GM21390 (cell line): ENCODE data around the gene KCNMA1.

Experiments used
- ATAC-seq: cut with Tn5 transposase; IDR thresholded peaks from one replicate; pipeline ENCODE4 v1.9.1; 2021; ENCODE audit not compliant: unreplicated experiment

The KCNMA1 gene

DNA sequence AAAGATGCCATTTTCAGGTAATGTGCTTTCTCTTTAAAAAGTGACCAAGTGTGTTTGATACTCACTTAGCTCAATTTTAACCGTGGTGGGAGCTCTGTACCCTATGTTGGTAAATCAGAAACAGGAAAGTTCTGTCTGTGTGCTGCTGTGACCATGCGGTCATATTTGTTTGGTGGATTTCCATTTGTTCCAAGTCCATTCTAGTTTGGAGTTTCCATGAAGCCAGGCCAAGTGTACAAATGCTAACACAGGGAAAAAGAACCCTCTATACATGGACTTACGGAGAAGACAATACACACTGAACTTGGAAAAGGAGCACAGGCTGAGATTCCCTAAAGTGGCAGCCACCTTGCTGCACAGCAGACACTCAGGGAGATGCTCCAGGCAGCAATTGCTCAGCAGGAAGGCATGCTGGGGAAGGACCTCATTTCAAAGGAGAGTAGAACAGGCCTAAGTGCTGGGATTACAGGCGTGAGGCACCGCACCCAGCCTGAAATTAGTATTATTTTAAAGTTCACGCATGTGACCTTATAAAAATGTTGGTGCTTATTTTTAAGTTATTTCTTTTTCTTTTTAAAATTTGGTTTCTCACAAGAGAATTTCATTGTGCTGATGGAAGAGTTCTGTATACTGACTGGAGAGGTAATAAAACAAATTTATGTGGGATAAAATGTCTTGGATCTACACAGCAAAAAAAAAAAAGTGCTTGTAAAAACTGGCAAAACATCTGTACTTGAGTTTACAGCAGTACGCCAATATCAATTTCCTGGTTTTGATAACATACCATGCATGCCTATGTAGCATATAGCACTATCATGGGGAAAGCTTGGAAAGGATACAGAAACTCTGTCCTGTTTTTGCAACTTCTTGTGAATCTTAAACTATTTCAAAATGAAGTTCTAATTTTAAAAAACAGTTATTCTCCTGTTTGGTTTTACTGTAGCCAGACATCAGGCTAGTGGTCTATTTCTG lies 436.2 kb downstream of the KCNMA1 start:
- ATAC-seq, result no peak

DNA sequence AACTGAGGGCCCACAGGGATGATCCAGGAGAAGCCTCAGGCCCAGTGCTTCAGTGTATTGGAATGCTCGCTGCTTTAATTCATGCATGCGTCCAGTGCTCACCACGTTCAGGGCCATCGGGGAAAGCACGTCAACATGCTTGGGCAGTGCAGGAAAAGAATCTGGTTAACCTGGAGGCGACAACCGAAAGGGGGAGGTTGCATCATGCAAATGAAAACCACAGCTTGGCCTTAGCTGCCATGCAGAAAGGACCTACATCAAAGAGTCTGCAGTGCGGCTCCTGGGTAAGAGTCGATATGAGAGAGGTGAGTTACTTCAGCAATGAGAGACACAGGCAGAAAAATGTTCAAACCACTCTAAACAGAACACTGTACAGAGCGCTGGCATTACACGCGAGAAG lies 440.1 kb downstream of the KCNMA1 start:
- no peak for ATAC-seq

DNA sequence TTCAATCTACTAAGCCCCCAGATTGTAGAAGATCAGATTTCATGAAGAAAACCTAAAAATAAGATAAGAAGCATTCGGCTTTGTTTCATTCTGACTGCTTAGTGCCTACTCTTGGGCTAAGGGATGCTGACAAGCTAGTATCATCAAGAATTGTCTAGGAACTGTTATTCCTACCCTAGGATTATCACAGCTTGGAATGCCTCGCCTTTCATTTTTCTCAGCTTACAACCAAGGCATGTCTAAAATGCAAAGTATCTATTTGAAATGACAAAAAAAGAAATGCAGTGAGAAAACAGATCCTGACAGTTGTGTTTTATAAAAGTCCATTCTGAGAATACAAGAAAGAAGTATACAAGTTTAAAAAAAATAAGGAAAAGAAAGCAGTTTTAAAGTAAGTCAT lies 441.0 kb downstream of the KCNMA1 start:
- ATAC-seq, result no peak

DNA sequence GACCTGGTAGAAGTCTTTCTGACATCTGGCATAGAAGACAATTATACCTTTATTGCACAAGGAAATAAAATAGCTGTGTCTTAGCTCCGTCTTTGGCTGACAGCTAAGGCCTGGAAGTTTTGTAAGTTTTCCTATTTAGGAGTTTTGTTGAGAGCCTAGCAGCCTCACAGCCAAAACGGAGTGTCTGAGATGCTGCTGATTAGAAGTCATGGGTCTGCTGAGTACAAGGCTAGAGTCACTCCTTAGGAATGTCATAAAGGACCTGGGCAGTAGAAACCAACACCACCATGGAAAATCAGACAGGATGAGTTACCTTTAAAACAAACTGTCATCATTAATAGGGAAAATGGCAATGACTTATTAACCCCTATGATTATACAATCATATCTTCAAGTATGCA lies 442.5 kb downstream of the KCNMA1 start:
- ATAC-seq, result no peak

DNA sequence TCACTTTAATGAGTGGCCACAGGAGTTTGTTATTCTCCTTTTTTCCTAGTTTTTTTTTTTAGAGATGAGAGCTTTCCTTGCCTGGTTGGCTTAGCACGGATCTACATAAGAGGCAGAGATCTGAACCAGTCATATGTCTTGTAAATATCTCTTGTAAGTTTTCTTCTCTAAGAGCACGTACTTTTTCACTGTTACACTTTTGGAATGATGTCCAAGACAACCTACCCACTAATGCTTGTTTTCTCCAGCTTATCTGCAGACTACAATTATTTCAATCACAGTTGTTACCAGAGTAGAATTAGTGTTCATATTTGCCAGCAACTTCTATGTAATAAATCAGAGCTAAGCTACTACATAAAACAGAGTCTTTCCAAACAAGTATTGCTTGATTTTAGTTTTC lies 444.6 kb downstream of the KCNMA1 start:
- no peak for ATAC-seq

DNA sequence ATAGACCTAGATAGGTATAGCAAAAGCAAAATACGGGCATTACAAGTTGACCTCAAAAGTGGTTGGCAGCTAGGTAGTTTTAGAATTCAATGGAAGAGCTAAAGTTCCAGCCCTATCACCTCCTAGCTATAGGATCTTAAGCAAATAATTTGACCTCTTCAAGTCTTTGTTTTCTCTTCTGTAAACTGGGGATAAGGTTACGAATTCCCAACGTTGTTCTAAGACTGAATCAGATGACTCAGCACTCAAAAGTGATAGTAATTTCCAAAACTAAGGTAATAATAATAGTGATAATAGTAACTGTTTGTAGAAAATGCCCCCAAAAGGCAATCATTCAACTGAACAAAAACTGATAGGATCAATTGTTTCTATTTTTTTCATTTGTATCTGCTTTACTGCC lies 445.2 kb downstream of the KCNMA1 start:
- ATAC-seq, result no peak

DNA sequence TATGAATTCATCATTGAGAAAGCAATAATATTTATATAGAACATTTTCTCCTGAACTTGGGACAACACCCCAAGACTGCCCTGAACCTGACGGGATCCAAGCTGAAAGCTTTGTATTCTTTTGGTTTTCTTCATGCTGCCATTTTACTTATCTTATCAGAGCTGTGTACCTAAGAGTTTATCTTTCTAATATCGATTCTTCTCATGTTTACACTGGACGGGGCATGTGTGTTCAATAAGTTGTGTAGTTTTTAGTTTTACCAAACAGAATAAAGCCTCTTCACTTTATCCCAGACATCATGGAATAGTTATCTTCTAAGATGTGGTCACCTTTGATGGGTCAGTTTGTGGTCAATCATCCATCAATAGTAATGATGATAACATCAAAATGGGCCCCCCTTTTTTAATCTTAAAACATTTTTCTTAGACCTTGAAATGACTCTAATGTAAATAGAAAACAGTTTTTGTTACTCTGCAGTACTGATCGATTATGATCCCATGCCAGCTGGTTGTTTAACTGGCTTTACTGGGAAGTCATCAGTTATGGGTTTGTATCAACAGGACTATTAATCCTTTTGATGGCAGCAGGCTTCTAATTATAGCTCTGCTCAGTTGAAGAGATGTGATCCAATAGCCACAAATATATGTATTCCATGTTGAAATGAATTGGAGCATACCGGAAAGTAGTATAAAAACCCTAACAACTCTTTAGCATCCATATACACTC lies 446.1 kb downstream of the KCNMA1 start:
- no peak for ATAC-seq

DNA sequence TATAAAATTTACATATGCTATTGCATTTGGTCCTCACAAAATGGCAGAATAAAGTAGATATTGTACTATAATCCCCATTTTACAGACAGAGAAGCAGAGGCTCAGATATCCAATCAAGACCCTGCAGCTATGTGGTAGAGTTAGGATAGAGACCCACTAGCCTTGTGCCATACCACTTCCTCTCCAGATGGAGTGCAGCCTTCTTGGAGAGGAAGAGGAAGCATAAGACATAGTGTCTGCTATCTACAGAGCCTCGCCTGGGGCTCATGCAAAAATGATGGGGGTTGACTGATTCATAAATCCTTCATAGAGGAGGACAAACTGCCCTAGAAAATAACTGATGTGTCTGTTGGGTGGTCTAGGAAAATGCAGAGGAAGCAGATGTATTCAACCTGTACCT lies 447.3 kb downstream of the KCNMA1 start:
- ATAC-seq, result no peak

DNA sequence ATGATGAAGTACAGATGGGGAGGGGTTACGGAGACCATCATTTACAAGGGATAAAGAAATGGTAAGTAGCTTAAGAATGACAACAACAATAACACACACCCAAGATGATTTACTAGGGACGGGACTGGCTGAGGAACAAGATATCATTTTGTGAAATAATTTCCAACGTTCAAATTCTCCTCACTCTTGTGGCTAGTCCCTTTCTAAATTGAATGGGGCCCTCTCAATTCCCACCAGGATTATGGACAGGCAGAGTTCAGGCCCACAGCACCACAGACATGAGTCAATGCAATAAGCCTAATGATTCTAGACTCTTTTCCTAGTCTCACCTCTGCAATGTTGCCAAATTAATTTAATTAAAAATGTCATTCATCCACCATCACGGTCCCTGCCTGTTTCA lies 448.1 kb downstream of the KCNMA1 start:
- ATAC-seq, result no peak

DNA sequence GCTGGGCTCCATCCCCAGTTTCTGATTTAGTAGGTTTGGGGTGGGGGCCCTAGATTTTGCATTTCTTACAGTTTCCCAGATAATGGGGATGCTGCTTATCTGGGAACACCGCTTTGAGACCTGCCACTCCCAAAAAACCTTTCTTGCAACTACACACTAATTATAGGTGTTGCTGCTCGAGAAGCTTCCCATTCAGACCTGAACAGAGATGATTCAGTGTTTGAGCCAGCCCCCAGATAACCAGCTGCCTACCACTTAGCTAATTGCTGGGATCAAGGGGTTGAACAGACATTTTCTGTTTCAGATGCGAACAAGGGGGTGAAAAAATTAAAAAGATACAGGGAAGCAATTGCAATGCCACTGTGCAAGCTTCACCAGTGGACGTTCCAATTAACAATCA lies 448.5 kb downstream of the KCNMA1 start:
- ATAC-seq, result no peak

DNA sequence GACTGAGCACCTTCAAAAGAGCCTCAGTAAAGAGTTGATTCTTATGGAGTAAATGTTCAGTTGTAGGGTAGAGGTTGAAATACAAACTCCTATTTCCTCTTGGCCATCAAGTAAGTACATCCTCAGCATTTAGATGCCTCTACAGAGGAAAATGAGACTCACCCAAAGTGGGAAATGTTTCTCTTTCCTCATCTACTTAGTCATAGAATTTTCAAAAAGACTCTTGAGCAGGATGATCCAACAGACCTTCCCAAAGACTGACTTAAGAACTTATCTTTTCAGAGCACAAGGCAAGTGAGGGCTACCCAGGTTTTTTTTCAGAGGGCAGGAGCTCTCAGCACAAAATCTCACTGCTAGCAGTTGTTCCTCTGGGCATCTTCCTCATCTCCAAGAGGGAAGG lies 449.1 kb downstream of the KCNMA1 start:
- ATAC-seq, result no peak

DNA sequence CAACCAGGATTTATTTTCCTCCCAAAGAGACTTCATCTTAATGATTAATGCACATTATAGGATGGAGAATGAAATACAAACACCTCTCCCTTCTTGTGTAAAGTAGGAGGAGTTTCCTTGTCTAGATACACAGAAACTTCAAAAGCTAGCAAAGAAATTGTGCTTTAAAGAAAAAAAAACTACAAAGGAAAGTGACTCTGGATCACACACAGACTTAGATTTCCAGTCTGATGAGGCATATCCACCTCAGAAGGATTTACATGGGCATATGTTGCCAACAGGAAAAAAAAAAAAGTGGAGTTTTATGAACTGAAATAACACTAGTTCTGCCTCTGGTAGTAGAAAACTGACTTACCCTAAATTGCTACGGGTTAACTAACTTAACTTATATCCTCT lies 449.6 kb downstream of the KCNMA1 start:
- ATAC-seq, result no peak

DNA sequence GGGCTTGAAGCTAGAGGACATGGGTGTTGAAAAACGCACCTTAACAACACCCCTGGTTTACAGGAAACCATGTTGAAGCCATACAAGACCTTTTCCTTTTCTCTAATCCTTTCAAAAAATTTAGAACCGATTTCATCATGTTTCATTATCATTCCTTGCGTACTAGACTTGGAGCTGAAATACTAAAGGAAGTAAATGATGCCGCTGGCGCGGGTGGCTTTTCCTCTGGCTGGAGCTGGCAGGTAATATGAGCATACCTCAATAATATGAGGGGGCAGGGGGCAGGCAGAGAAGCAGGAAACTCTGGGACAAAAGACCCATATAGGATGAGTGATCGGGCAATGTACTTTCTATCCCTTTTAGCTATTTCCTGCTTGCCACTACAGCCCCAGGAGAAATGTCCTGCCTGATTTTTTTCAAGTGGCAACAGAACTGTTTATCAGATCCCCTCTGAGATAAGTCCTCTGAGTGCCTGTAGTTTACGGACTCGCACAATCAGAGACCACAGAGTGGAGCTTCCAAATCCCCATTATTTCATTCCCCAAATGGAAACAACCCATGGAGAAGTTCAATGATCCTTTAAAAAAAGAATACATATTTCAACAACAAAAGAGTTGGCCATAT lies 450.1 kb downstream of the KCNMA1 start:
- ATAC-seq, result no peak

DNA sequence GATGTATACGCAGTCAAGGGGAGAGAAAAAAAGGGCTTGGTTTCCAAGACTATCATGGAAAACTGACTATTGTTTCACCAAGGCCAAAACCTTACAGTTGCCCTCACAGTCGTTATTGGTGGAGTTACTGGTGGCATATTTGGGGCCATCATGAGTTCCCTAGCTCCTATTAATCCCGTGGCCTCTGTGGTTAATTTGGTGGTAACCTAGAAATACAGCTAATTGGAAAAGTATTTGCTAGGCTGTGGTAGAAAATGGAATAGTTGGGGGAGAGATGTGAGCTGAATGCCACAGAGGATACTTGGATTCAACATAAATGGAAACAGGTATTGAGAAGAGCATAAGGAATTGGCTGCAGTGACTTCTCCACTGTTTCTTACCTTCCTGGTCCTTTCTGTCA lies 450.7 kb downstream of the KCNMA1 start:
- no peak for ATAC-seq

DNA sequence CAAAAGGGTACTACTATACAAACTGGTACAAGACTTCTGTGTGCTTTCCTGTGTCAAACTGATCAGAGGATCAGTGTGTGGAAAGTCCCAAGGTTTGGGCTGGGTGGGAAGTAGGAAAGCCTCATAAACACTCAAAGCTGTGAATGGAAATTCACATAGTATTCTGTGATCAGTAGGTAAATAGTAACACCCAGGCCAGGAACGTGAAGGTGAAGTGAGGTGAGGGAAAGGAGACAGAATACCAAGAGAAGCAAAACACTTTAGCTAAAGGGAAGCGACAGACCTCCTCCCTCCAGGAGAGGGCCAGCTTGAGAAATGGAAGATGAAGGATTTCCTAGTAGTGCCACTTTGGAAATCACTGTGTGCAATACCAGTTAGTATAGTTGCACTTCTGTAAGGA lies 451.9 kb downstream of the KCNMA1 start:
- no peak for ATAC-seq

DNA sequence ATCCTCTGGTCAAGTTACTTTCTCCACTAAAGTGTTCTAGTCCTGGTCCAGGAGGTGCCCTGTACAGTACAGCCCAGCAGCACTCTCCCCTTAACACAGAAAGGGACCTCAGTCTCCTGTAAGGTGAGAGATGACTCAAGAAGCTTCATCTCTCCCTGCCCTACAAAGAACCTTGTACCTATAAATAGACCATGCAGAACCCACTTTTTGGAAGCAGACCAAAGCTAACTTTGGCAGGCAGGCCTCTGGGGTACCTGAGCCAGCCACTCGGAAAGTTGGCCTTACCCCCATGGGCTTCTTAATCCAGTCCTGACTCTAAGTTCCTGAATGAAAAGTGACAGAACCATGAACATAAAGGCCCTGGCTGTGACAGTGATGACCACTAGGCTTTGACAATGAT lies 454.8 kb downstream of the KCNMA1 start:
- ATAC-seq, result no peak

DNA sequence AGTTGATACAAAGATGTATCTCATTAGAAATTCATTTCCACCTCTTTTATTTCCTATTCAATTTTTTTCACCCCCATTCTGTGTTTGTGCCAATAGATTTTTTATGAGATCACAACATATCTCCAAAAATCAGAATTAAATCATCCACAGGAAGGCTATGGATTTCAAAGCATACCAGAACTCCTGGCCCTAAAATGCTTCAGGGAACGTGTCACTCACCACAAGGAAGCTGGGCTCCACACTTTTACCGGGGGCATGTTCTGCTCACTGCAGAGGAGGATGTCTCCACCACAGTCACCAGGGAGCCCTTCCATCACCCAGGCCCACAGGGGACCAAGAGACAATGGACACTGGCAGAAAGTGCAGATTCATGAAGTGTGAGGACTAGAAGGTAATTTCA lies 456.8 kb downstream of the KCNMA1 start:
- no peak for ATAC-seq

DNA sequence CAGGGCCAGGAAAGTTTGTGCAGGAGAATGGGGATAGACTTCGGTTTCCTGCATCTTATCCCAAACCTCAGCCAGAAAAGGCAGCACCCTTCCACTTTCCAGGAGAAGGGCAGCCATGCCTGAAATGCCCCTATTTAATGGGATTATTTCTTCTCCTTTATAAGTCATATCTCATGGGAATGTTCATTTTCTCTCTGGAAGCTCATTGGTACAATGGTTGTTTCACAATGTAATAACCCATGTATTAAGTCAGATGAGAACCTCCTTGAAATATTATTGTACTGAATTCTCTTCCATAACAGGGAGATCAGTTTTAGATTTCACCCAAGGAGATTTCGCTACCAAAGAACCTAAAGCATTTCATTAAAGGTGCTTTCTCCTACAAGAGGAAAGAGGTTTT lies 457.5 kb downstream of the KCNMA1 start:
- no peak for ATAC-seq

DNA sequence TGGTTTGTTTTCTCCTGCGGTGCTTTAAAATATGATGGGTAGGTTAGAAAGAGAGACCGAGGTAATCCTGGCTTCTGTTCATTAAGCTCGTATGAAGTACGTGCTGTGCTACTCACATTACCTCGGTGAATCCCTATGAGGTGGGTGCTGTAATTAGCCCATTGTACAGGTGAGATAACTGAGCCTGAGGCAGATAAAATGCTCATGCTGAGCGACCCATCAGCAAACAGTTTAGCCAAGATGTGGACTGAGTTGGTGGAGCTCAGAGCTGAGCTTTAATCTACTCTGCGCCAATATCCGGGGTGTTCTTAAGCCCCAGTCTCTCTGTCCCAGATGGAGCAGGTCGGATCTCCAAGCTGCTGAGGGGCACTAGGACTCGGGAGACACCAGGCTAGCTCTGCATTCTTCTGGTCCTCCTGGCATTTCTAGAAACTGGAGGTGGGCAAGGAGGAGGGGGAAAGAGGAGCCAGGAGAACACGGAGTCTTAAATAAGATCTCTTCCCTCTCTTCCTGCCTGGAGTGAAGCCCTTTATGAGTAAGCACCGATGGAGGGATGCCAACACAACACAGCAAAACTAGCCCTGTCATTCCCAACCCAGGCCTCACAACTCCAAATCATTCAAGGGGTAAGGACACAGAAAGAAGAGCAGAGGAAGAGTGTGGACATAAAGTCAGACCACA lies 458.5 kb downstream of the KCNMA1 start:
- ATAC-seq, result no peak

DNA sequence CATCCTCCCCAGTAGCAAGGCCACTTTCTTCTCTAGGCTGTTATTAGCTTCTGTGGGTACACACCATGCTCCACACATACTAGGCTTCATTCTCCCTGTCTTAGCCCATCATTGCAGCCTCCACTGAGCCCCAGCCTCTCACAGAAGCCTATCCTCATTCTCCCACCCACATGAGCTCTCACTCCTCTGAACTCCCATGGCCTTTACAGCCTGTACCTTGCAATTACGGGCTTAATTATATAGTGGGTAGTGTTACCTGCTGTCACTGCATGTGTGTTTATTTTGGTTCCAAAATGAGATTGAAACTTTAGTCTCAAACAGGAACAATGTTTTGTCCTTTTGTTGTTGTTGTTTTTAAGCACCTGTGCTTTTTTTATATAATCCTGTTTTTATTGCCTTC lies 460.0 kb downstream of the KCNMA1 start:
- no peak for ATAC-seq

DNA sequence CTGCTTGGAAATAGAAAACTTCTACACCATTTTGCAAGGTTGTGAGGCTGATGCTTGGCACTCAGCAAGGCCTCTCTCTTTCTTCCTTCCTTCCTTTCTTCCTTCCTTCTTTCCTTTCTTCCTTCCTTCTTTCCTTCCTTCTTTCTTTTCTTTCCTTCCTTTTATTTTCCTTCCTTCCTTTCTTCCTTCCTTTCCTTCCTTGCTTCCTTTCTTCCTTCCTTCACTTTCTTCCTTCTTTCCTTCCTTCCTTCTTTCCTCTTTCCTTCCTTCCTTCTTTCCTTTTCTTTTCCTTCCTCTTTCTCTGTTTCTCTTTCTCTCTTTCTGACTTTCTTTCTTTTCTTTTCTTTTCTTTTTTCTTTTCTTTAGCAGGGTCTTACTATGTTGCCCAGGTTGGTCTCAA lies 460.4 kb downstream of the KCNMA1 start:
- no peak for ATAC-seq
